Astrocyte of the cerebellum (primary cell): ENCODE results near the gene CCDC68.

Experiments used
- DNase-seq: peaks from one replicate; pipeline ENCODE4 v3.0.0-alpha.2; 2011; ENCODE audit warnings: low read depth
- H3K4me3 ChIP-seq: 2 replicates; pipeline ENCODE4 v1.5.1; 2011; ENCODE audit warnings: mild to moderate bottlenecking, low read depth, low read length, moderate library complexity
- in situ Hi-C: cut with HindIII; loops from 2 replicates; pipeline ENCODE4 v1.10.0; 2017; ENCODE audit warnings: low sequenced_read_pairs
- TF ChIP-seq, protein P1 (sequence below): IDR thresholded peaks from 2 replicates; pipeline ENCODE4 v1.5.1; 2012; ENCODE audit warnings: low read length, low read depth, moderate library complexity, mild to moderate bottlenecking; ENCODE audit errors: missing control alignments

The CCDC68 gene

DNA sequence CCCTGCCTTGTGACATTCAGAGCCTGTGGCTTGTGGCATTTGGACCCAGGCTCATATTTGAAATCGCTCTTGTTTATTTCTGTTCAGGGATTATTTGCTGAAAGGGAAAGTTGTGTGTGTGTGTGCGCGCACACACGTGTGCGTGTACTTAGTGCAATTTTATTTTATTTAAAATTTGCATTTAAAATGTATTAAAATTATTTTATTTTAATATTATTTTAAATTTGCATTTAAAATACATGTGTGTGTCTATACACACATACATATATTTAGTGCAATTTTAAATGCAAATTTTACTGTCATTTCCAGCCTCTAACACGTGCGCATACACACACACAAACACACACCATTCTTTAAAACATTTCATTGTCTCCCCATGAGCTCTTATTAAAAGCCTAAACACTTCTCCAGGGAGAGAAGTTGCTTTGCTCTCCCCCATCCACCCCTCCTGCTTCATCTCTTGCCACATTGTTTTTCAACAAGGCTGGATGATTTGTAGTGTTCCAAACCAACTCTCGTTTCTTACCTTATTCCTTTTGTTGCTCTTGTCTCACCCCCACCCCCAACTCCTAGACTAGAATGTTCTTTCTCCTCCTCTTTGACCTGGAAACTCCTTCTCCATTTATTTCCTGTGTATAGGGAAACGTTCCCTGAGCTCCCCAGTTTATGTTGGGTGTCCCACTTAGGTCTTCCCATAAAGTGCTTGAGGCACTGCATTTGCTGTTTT is 3.8 kb upstream of the CCDC68 start:
- in situ Hi-C loops = no loop called here
- no peak overlapping the region for H3K4me3 ChIP-seq
- TF ChIP-seq, protein P1, sequence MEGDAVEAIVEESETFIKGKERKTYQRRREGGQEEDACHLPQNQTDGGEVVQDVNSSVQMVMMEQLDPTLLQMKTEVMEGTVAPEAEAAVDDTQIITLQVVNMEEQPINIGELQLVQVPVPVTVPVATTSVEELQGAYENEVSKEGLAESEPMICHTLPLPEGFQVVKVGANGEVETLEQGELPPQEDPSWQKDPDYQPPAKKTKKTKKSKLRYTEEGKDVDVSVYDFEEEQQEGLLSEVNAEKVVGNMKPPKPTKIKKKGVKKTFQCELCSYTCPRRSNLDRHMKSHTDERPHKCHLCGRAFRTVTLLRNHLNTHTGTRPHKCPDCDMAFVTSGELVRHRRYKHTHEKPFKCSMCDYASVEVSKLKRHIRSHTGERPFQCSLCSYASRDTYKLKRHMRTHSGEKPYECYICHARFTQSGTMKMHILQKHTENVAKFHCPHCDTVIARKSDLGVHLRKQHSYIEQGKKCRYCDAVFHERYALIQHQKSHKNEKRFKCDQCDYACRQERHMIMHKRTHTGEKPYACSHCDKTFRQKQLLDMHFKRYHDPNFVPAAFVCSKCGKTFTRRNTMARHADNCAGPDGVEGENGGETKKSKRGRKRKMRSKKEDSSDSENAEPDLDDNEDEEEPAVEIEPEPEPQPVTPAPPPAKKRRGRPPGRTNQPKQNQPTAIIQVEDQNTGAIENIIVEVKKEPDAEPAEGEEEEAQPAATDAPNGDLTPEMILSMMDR = no peak
- DNase-seq = no peak

- DNase-seq = no peak
- H3K4me3 ChIP-seq = no peak overlapping the region
- in situ Hi-C loops = no loop called here
- TF ChIP-seq, protein P1 = no peak
Observed at GRCh38 chr18:54961868-54962267, 2.6 kb upstream of the CCDC68 start.

GRCh38 chr18:54961016-54961423 is 1.8 kb upstream of the CCDC68 start:
- no peak for DNase-seq
- TF ChIP-seq, protein P1 = no peak
- in situ Hi-C loops = no loop called here
- no peak overlapping the region for H3K4me3 ChIP-seq

- TF ChIP-seq, protein P1 = no peak
- DNase-seq = no peak
- no peak overlapping the region for H3K4me3 ChIP-seq
- in situ Hi-C loops = no loop called here
Observed at GRCh38 chr18:54960197-54960596, 936 bp upstream of the CCDC68 start.

DNA sequence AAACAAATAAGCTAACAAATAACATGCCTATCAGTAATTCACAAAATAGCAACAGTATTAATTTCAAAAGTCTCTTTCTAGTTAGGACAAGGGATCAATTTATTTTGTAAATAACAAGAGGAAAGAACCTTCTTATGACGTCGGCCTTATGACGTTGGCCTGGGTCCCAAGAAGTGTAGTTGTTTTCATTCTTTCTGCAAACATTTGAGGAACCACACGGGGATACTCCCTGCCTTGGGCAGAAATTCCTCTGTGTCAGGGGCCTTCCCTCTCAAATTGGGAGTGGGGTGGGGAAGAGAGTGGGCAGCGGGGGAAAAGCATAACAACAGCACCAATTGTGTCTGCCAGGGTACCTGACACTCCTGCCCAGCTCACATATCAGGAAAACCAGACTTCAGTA is 1.3 kb downstream of the CCDC68 start:
- no peak overlapping the region for H3K4me3 ChIP-seq
- in situ Hi-C loops = no loop called here
- DNase-seq = peak; percentile 26
- TF ChIP-seq, protein P1 = no peak

- DNase-seq = no peak
- in situ Hi-C loops = no loop called here
- TF ChIP-seq, protein P1 = no peak
- no peak overlapping the region for H3K4me3 ChIP-seq
Observed at GRCh38 chr18:54957296-54957832, 1.9 kb downstream of the CCDC68 start.
